ENCODE results near the gene CARD19.

Gene CARD19

DNA sequence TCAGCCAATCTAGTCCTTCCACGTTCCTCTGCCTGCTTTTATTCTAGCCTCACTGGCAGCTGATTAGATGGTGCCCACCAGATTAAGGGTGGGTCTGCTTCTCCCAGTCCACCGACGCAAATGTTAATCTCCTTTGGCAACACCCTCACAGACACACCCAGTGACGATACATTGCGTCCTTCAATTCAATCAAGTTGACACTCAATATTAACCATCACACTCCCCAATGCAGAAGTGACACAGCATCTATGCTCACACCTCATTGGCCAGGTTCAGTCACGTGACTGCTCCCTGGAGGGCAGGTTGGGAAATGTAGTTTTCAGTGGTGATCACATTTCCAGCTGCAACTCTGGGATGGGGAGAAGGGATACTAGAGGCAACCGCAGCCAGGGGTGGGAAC lies 24.6 kb upstream of the CARD19 start:
- no peak overlapping the region for H3K27ac ChIP-seq (ENCODE audit: extremely low read depth, low read depth, low read length)
- H3K4me3 ChIP-seq (ENCODE audit: low read depth, low read length), result no peak overlapping the region
- ChIA-PET POLR2A (no interaction called here), CTCF (interaction anchor here (1.1 kb wide), 1 partner anchor 68 kb away, joined by 4 read pairs; no protein-coding TSS in a partner anchor)
- no peaks in the 10 kb centered on the region for H3K36me3 ChIP-seq (ENCODE audit: control insufficient read depth in 2 of 2, insufficient read depth in 1 of 2, low read length in 2 of 2)
- H3K9me3 ChIP-seq (ENCODE audit: control insufficient read depth, insufficient read depth, low read depth, low read length), result no peaks in the 10 kb centered on the region
- H3K4me1 ChIP-seq (ENCODE audit: control insufficient read depth, insufficient read depth, low read length), result peaks cover 5% of the 10 kb centered on the region; the same call in 1 of the 2 replicates
- TF ChIP-seq OSR2 (tag by site-specific recombination; IDR thresholded peaks at IDR 0.05), result no peak
- TF ChIP-seq ZNF10 (tag by site-specific recombination; IDR thresholded peaks at IDR 0.05), result 0 out of 2 replicates have a peak, but pooled peaks have one; percentile 32
- no peak for TF ChIP-seq ZNF239 (tag by site-specific recombination; IDR thresholded peaks at IDR 0.05)
- no peak for TF ChIP-seq ZNF292 (tag by site-specific recombination; IDR thresholded peaks at IDR 0.05; ENCODE audit: borderline replicate concordance, low read depth)
- no peak for TF ChIP-seq ZNF426 (tag by site-specific recombination; IDR thresholded peaks at IDR 0.05)
- TF ChIP-seq ZNF76 (tag by site-specific recombination; IDR thresholded peaks at IDR 0.05; ENCODE audit: borderline replicate concordance, low read depth), result peak; percentile 44; the same call in 1 of the 2 replicates
- TF ChIP-seq ZBTB17 (tag by site-specific recombination; IDR thresholded peaks at IDR 0.05), result 0 out of 2 replicates have a peak, but pooled peaks have one; percentile 21
- no peak for TF ChIP-seq MEIS1 (CRISPR knock-in tag; IDR thresholded peaks at IDR 0.05; ENCODE audit: borderline replicate concordance)
- TF ChIP-seq, protein P1, sequence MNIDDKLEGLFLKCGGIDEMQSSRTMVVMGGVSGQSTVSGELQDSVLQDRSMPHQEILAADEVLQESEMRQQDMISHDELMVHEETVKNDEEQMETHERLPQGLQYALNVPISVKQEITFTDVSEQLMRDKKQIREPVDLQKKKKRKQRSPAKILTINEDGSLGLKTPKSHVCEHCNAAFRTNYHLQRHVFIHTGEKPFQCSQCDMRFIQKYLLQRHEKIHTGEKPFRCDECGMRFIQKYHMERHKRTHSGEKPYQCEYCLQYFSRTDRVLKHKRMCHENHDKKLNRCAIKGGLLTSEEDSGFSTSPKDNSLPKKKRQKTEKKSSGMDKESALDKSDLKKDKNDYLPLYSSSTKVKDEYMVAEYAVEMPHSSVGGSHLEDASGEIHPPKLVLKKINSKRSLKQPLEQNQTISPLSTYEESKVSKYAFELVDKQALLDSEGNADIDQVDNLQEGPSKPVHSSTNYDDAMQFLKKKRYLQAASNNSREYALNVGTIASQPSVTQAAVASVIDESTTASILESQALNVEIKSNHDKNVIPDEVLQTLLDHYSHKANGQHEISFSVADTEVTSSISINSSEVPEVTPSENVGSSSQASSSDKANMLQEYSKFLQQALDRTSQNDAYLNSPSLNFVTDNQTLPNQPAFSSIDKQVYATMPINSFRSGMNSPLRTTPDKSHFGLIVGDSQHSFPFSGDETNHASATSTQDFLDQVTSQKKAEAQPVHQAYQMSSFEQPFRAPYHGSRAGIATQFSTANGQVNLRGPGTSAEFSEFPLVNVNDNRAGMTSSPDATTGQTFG (tag by site-specific recombination; IDR thresholded peaks at IDR 0.05; ENCODE audit: borderline replicate concordance), result no peak
- no peak for TF ChIP-seq ZNF701 (tag by site-specific recombination; IDR thresholded peaks at IDR 0.05)

DNA sequence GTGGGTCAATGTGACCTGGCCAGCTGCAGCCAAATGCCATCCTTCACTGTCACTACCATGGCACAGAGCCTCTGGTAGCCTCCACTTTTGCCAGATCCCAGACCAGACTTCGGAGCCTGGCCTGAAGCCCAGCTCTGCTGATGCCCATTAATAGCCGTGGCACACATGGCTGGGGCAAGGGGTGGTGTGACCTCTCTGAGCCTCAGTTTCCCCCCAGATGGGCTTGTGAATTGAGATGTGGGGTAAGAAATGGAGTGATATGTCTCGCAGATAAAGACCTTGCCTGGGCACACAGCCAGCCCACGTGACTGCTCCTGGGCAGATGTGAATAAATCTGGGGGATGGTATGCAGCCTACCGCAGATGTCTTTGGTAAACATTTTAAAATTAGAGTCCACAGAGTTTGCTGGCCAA lies 23.6 kb upstream of the CARD19 start:
- Histone ChIP-seq H3K4me3 (ENCODE audit: low read depth, low read length) (no peak overlapping the region), H3K36me3 (ENCODE audit: control insufficient read depth in 2 of 2, insufficient read depth in 1 of 2, low read length in 2 of 2) (no peaks in the 10 kb centered on the region), H3K9me3 (ENCODE audit: control insufficient read depth, insufficient read depth, low read depth, low read length) (no peaks in the 10 kb centered on the region), H3K4me1 (ENCODE audit: control insufficient read depth, insufficient read depth, low read length) (peaks cover 5% of the 10 kb centered on the region; the same call in 1 of the 2 replicates), H3K27ac (ENCODE audit: extremely low read depth, low read depth, low read length) (no peak overlapping the region)
- ChIA-PET CTCF (interaction anchor here (1.1 kb wide), 1 partner anchor 69 kb away, joined by 4 read pairs; no protein-coding TSS in a partner anchor), POLR2A (no interaction called here)
- TF ChIP-seq KLF8 (tag by site-specific recombination; IDR thresholded peaks at IDR 0.05) (no peak), GFI1B (tag by site-specific recombination; IDR thresholded peaks at IDR 0.05) (no peak), ZBTB8A (tag by site-specific recombination; IDR thresholded peaks at IDR 0.05) (no peak), ZXDB (tag by site-specific recombination; IDR thresholded peaks at IDR 0.05) (no peak), ZNF324 (tag by site-specific recombination; IDR thresholded peaks at IDR 0.05) (no peak), ZNF114 (tag by site-specific recombination; IDR thresholded peaks at IDR 0.05) (no peak), RBAK (tag by site-specific recombination; IDR thresholded peaks at IDR 0.05) (no peak), ZNF416 (tag by site-specific recombination; IDR thresholded peaks at IDR 0.05) (no peak)
- TF ChIP-seq, protein P2, sequence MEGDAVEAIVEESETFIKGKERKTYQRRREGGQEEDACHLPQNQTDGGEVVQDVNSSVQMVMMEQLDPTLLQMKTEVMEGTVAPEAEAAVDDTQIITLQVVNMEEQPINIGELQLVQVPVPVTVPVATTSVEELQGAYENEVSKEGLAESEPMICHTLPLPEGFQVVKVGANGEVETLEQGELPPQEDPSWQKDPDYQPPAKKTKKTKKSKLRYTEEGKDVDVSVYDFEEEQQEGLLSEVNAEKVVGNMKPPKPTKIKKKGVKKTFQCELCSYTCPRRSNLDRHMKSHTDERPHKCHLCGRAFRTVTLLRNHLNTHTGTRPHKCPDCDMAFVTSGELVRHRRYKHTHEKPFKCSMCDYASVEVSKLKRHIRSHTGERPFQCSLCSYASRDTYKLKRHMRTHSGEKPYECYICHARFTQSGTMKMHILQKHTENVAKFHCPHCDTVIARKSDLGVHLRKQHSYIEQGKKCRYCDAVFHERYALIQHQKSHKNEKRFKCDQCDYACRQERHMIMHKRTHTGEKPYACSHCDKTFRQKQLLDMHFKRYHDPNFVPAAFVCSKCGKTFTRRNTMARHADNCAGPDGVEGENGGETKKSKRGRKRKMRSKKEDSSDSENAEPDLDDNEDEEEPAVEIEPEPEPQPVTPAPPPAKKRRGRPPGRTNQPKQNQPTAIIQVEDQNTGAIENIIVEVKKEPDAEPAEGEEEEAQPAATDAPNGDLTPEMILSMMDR (tag by site-specific recombination; IDR thresholded peaks at IDR 0.05), result no peak
- TF ChIP-seq, protein P3, sequence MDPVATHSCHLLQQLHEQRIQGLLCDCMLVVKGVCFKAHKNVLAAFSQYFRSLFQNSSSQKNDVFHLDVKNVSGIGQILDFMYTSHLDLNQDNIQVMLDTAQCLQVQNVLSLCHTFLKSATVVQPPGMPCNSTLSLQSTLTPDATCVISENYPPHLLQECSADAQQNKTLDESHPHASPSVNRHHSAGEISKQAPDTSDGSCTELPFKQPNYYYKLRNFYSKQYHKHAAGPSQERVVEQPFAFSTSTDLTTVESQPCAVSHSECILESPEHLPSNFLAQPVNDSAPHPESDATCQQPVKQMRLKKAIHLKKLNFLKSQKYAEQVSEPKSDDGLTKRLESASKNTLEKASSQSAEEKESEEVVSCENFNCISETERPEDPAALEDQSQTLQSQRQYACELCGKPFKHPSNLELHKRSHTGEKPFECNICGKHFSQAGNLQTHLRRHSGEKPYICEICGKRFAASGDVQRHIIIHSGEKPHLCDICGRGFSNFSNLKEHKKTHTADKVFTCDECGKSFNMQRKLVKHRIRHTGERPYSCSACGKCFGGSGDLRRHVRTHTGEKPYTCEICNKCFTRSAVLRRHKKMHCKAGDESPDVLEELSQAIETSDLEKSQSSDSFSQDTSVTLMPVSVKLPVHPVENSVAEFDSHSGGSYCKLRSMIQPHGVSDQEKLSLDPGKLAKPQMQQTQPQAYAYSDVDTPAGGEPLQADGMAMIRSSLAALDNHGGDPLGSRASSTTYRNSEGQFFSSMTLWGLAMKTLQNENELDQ (tag by site-specific recombination; IDR thresholded peaks at IDR 0.05; ENCODE audit: low read depth), result no peak
- TF ChIP-seq, protein P4, sequence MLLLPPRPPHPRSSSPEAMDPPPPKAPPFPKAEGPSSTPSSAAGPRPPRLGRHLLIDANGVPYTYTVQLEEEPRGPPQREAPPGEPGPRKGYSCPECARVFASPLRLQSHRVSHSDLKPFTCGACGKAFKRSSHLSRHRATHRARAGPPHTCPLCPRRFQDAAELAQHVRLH (tag by site-specific recombination; IDR thresholded peaks at IDR 0.05), result no peak

Measured in HEK293 (cell line).